Astrocyte (in vitro differentiated cells and primary cell): ENCODE measurements around the gene RAB3A.

Source experiments
- CTCF ChIP-seq: IDR thresholded peaks from 2 replicates; pipeline ENCODE4 v1.5.1; 2011; ENCODE audit warnings: low read depth, mild to moderate bottlenecking, inconsistent platforms, low read length, moderate library complexity; ENCODE audit not compliant: insufficient read depth
- EZH2 ChIP-seq: IDR thresholded peaks from 2 replicates; pipeline ENCODE4 v1.6.1; 2012; ENCODE audit warnings: mild to moderate bottlenecking, low read length, inconsistent platforms; ENCODE audit not compliant: insufficient read depth

DNA sequence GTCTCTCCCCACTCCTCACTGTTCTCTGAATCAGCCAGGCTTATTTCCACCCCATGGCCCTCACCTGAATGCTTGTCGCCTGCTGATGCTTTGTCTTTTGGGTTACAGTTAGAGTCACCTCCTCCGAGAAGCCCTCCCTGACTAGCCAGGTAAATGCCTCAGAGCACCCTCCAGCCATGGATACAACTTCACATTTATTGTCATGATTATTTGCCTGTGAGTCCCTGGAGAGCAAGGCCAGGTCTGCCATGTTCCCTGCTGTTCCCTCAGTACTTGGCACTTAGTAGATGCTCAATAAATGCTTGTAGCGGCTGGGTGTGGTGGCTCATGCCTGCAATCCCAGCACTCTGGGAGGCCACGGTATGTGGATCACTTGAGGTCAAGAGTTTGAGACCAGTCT, 26.1 kb upstream of the RAB3A start:
- TF ChIP-seq CTCF, result no peak
- TF ChIP-seq EZH2, result no peak
